NCI-H2196 treated with DMSO at 0.1 percent for 48 hours (cell line): ENCODE measurements around the gene TBCE.
A peak's percentile ranks its signal among the peaks of the same experiment; 100 is the strongest.

ENCODE experiments used
- DNase-seq: peaks from one replicate; lab custom pipeline; 2025; ENCODE audit not compliant: unreplicated experiment; lab: John Stamatoyannopoulos, UW

TBCE gene

GRCh38 chr1:235367000-235367908, at the start of gene TBCE:
Gene TBCE (plus strand): TSS chr1:235367427. CDS start chr1:235380050, 12,623 bp downstream.
- peak; percentile 81 for DNase-seq

GRCh38 chr1:235319255-235319654, 48.0 kb upstream of the TBCE start:
- DNase-seq: no peak

- DNase-seq: no peak
Measured at GRCh38 chr1:235320521-235321179, 46.6 kb upstream of the TBCE start.

- DNase-seq: no peak
Measured at GRCh38 chr1:235324296-235324695, 42.9 kb upstream of the TBCE start.

GRCh38 chr1:235325139-235325538, 42.1 kb upstream of the TBCE start:
- DNase-seq: no peak

- DNase-seq: no peak
Measured at GRCh38 chr1:235325854-235326253, 41.4 kb upstream of the TBCE start.

GRCh38 chr1:235326719-235327558, 40.3 kb upstream of the TBCE start:
- DNase-seq: peak; percentile 22

GRCh38 chr1:235327559-235328270, 39.5 kb upstream of the TBCE start, which contains the start of gene ARID4B:
Gene ARID4B (minus strand): TSS chr1:235328179. CDS start chr1:235326919, 1,260 bp downstream.
- no peak for DNase-seq

GRCh38 chr1:235328271-235329138, 38.7 kb upstream of the TBCE start, which contains the start of gene GGPS1:
Gene GGPS1 (plus strand): TSS chr1:235328570. CDS start chr1:235335265, 6,695 bp downstream.
- DNase-seq: peak; percentile 91

GRCh38 chr1:235329139-235329902, 37.9 kb upstream of the TBCE start:
- no peak for DNase-seq

- DNase-seq: no peak
Measured at GRCh38 chr1:235330918-235331285, 36.3 kb upstream of the TBCE start.

GRCh38 chr1:235331401-235331800, 35.8 kb upstream of the TBCE start:
- no peak for DNase-seq

GRCh38 chr1:235336903-235337302, 30.3 kb upstream of the TBCE start:
- no peak for DNase-seq

GRCh38 chr1:235339746-235340145, 27.5 kb upstream of the TBCE start:
- DNase-seq: no peak

- DNase-seq: no peak
Measured at GRCh38 chr1:235341334-235341733, 25.9 kb upstream of the TBCE start.

GRCh38 chr1:235342039-235342438, 25.2 kb upstream of the TBCE start:
- no peak for DNase-seq

GRCh38 chr1:235342471-235342870, 24.8 kb upstream of the TBCE start:
- DNase-seq: no peak

- no peak for DNase-seq
Measured at GRCh38 chr1:235343726-235344125, 23.5 kb upstream of the TBCE start.

- no peak for DNase-seq
Measured at GRCh38 chr1:235351441-235351840, 15.8 kb upstream of the TBCE start.
